ENCODE measurements around the gene MED29.
"Not testable (repeated sequence)": the region's sequence is repeated elsewhere in the genome, so short reads cannot be mapped to it uniquely, and the experiment has no call there.

The MED29 gene

GRCh38 chr19:39372047-39372802 is 19.0 kb upstream of the MED29 start:
- peak; percentile 83 for DNase-seq (ENCODE audit: low spot score)

- no peak for DNase-seq (ENCODE audit: low spot score)
Measured at GRCh38 chr19:39372941-39373340, 18.2 kb upstream of the MED29 start.

- DNase-seq (ENCODE audit: low spot score) = no peak
Measured at GRCh38 chr19:39375929-39376328, 15.2 kb upstream of the MED29 start.

GRCh38 chr19:39377373-39378362 is 13.5 kb upstream of the MED29 start:
- no peak for DNase-seq (ENCODE audit: low spot score)

GRCh38 chr19:39379366-39379765 is 11.8 kb upstream of the MED29 start:
- DNase-seq (ENCODE audit: low spot score) = not testable (repeated sequence)

- DNase-seq (ENCODE audit: low spot score) = no peak
Measured at GRCh38 chr19:39379865-39380396, 11.2 kb upstream of the MED29 start.

GRCh38 chr19:39380521-39381502 is 10.4 kb upstream of the MED29 start:
- no peak for DNase-seq (ENCODE audit: low spot score)

GRCh38 chr19:39381910-39382611 is 9.1 kb upstream of the MED29 start:
- DNase-seq (ENCODE audit: low spot score) = no peak

GRCh38 chr19:39382991-39383828 is 8.0 kb upstream of the MED29 start:
- DNase-seq (ENCODE audit: low spot score) = no peak

GRCh38 chr19:39384839-39385568 is 6.2 kb upstream of the MED29 start:
- DNase-seq (ENCODE audit: low spot score) = no peak

- DNase-seq (ENCODE audit: low spot score) = no peak
Measured at GRCh38 chr19:39385629-39386411, 5.4 kb upstream of the MED29 start.

- DNase-seq (ENCODE audit: low spot score) = no peak
Measured at GRCh38 chr19:39386557-39386956, 4.6 kb upstream of the MED29 start.

- DNase-seq (ENCODE audit: low spot score) = no peak
Measured at GRCh38 chr19:39388657-39389056, 2.5 kb upstream of the MED29 start.

- DNase-seq (ENCODE audit: low spot score) = no peak
Measured at GRCh38 chr19:39389631-39390414, 1.4 kb upstream of the MED29 start.

GRCh38 chr19:39390451-39390750 is 777 bp upstream of the MED29 start:
- no peak for DNase-seq (ENCODE audit: low spot score)

GRCh38 chr19:39397360-39398296 is 6.5 kb downstream of the MED29 start:
- DNase-seq (ENCODE audit: low spot score) = peak; percentile 89

Measured in left forelimb (tissue), 1 donor.